Osteoblast (primary cell): ENCODE results near the gene GRHL3. TPM values are rescaled to one million over a fixed set of nuclear protein-coding genes. Genes with fewer than 3 reads are reported as not detected.

Experiments
- DNase-seq: peaks from one replicate; pipeline ENCODE4 v3.0.0; 2011; ENCODE audit warnings: low spot score, mixed read lengths; ENCODE audit not compliant: insufficient read length; ENCODE audit errors: missing footprints
- H2AFZ ChIP-seq: 2 replicates; pipeline ENCODE4 v1.6.0; 2011; ENCODE audit warnings: mild to moderate bottlenecking, low read length
- H3K27ac ChIP-seq: 2 replicates; pipeline ENCODE4 v1.5.1; 2011; ENCODE audit warnings: mild to moderate bottlenecking, low read depth, low read length, moderate library complexity
- H3K27me3 ChIP-seq: 2 replicates; pipeline ENCODE4 v1.6.0; 2012; ENCODE audit warnings: mild to moderate bottlenecking, control low read depth, inconsistent platforms, low read length, moderate library complexity; ENCODE audit not compliant: insufficient read depth
- H3K36me3 ChIP-seq: 2 replicates; pipeline ENCODE4 v1.5.1; 2011; ENCODE audit warnings: mild to moderate bottlenecking, low read length, control low read depth, moderate library complexity; ENCODE audit not compliant: insufficient read depth
- H3K4me1 ChIP-seq: 2 replicates; pipeline ENCODE4 v1.5.1; 2011; ENCODE audit warnings: mild to moderate bottlenecking, low read length, control low read depth, moderate library complexity; ENCODE audit not compliant: insufficient read depth
- H3K4me2 ChIP-seq: 2 replicates; pipeline ENCODE4 v1.6.0; 2011; ENCODE audit warnings: mild to moderate bottlenecking, low read length; ENCODE audit not compliant: insufficient read depth
- H3K4me3 ChIP-seq: fragments of 200-600 bp; sonication (generic); 3 replicates; pipeline ENCODE4 v1.5.1; 2012; ENCODE audit warnings: mild to moderate bottlenecking, low read length, inconsistent platforms; ENCODE audit not compliant: insufficient read depth
- H3K79me2 ChIP-seq: 2 replicates; pipeline ENCODE4 v1.6.0; 2012; ENCODE audit warnings: mild to moderate bottlenecking, low read length, control low read depth, inconsistent platforms; ENCODE audit not compliant: insufficient read depth
- H3K9me3 ChIP-seq: 2 replicates; pipeline ENCODE4 v1.5.1; 2011; ENCODE audit warnings: low read depth, low read length, control low read depth
- H4K20me1 ChIP-seq: 2 replicates; pipeline ENCODE4 v1.6.0; 2012; ENCODE audit warnings: mild to moderate bottlenecking, low read length, control low read depth; ENCODE audit not compliant: insufficient read depth
- CTCF ChIP-seq: IDR thresholded peaks from 2 replicates; pipeline ENCODE4 v1.5.1; 2011; ENCODE audit warnings: mild to moderate bottlenecking, low read depth, low read length, moderate library complexity; ENCODE audit errors: extremely low read depth
- total RNA-seq: library from RNA; depleted of rRNA; stranded (reverse); fragments of >200 nt; gene quantifications from 2 replicates; pipeline ENCODE4 v1.2.3, GENCODE V29; 2012

Gene GRHL3
- total RNA-seq, 1 donor, result not detected

DNA sequence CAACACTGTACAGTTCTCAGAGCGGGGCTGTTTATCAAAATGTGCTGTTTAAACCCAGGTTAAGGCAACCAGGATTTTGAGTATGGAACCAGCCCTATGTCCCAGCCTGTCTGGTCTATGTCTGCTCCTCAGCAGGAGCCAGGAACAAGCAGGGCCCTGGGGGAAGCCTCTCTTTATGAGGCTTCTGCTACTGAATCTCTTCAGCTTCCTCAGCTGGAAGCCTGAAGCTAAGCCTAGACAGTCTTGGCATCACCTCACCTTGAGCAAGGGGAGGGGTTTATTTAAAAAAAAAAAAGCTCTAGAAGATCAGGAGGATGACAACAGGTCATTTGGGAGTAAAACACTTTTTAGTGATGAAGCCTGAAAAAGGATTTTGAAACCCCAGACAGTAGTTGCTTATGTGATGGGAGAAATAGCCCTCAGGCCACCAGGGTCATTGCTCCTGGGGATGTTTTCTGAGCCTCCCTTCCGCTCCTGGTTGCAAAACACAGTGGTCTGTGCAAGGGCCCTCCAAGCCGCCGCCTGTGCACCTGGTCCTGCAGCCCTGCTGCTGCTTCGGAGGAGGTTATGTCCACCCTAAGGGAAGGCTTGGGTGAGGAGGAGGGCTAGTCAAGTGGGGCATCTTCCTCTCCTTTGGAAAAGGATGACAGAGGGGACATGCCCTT lies 21.8 kb upstream of the GRHL3 start:
- H3K4me2 ChIP-seq, result no peak overlapping the region
- no peak overlapping the region for H3K27ac ChIP-seq

DNA sequence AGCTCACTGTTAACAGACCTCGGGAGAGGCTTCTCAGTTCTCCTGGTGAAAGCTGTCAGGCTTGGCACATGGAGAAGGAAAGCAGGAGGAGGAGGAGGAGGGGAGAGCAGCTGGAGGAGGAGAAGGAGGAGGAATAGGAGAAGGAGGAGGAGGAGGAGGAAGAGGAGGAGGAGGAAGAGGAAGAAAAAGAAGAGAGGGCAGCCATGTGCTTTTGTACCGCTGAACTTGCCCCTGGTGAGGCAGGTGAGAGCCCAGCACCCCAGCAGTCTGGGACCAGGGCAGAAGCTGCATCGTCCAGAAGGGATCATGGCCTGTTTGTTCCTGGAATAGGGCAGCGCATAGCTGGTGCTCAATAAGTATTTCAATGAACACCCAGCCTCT lies 21.3 kb upstream of the GRHL3 start:
- Histone ChIP-seq H3K4me1 (peaks cover 15% of the 10 kb centered on the region), H3K27me3 (peaks cover 24% of the 10 kb centered on the region), H4K20me1 (no peaks in the 10 kb centered on the region), H3K79me2 (no peaks in the 10 kb centered on the region), H3K27ac (no peak overlapping the region), H2AFZ (no peak overlapping the region), H3K36me3 (no peaks in the 10 kb centered on the region), H3K9me3 (no peaks in the 10 kb centered on the region), H3K4me3 (no peak overlapping the region), H3K4me2 (no peak overlapping the region)
- TF ChIP-seq CTCF, result no peak
- DNase-seq, result no peak

More for the DNA sequence above, 21.8 kb upstream of the GRHL3 start:
- DNase-seq, result no peak
- no peak for TF ChIP-seq CTCF
- H3K4me1 ChIP-seq, result peaks cover 15% of the 10 kb centered on the region
- peaks cover 21% of the 10 kb centered on the region for H3K27me3 ChIP-seq
- H4K20me1 ChIP-seq, result no peaks in the 10 kb centered on the region
- H3K4me3 ChIP-seq, result no peak overlapping the region
- no peaks in the 10 kb centered on the region for H3K9me3 ChIP-seq
- no peaks in the 10 kb centered on the region for H3K79me2 ChIP-seq
- H3K36me3 ChIP-seq, result no peaks in the 10 kb centered on the region
- H2AFZ ChIP-seq, result no peak overlapping the region

GRCh38 chr1:24298606-24299005 lies 20.6 kb upstream of the GRHL3 start:
- DNase-seq, result no peak
- H2AFZ ChIP-seq, result no peak overlapping the region
- peaks cover 24% of the 10 kb centered on the region for H3K27me3 ChIP-seq
- no peaks in the 10 kb centered on the region for H3K36me3 ChIP-seq
- no peak overlapping the region for H3K4me3 ChIP-seq
- H3K9me3 ChIP-seq, result no peaks in the 10 kb centered on the region
- H3K79me2 ChIP-seq, result no peaks in the 10 kb centered on the region
- H3K4me2 ChIP-seq, result no peak overlapping the region
- TF ChIP-seq CTCF, result no peak
- no peak overlapping the region for H3K27ac ChIP-seq
- no peaks in the 10 kb centered on the region for H4K20me1 ChIP-seq
- H3K4me1 ChIP-seq, result peaks cover 15% of the 10 kb centered on the region

GRCh38 chr1:24299901-24300300 lies 19.3 kb upstream of the GRHL3 start:
- H3K27ac ChIP-seq, result no peak overlapping the region
- TF ChIP-seq CTCF, result no peak
- H3K79me2 ChIP-seq, result no peaks in the 10 kb centered on the region
- no peaks in the 10 kb centered on the region for H3K9me3 ChIP-seq
- H3K4me2 ChIP-seq, result no peak overlapping the region
- peaks cover 34% of the 10 kb centered on the region for H3K27me3 ChIP-seq
- peaks cover 4% of the 10 kb centered on the region for H3K4me1 ChIP-seq
- no peak overlapping the region for H2AFZ ChIP-seq
- H3K4me3 ChIP-seq, result no peak overlapping the region
- no peaks in the 10 kb centered on the region for H4K20me1 ChIP-seq
- no peak for DNase-seq
- H3K36me3 ChIP-seq, result no peaks in the 10 kb centered on the region
